Kidney capillary endothelial cell (primary cell): ENCODE measurements around the gene HBG1.
"Not testable (repeated sequence)": the region's sequence is repeated elsewhere in the genome, so short reads cannot be mapped to it uniquely, and the experiment has no call there.

Experiments
- DNase-seq: peaks from one replicate; pipeline ENCODE4 v3.0.0-alpha.2; 2018; ENCODE audit warnings: low spot score

The HBG1 gene

DNA sequence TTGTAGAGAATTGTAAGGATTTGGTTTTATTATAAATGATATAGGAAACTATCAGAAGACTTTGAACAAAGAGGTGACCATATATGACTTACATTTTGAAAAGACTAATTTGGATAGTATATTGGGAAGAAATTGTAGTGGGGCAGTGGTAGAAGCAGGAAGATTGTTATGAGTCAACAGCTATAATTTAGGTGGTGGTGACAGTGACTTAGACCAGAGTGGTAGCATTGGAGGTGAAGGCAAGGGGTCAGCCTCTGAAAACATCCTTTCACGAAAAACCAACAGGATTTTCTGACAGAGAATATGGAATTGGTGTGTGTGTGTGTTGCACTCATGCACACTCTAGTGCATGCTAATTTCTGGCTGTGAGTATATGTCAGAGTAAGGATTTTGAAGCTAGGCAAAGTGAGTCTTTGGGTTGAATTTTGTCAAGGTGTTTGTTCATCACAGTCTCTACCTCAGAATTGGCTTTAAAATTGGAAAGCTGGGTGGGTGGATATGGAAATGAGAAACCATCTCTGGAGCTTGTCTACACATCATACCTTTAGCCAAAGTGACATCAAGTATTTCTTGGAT lies 28.2 kb upstream of the HBG1 start:
- DNase-seq, result no peak

GRCh38 chr11:5276697-5277096 lies 27.0 kb upstream of the HBG1 start:
- no peak for DNase-seq

GRCh38 chr11:5275369-5276110 lies 25.9 kb upstream of the HBG1 start:
- no peak for DNase-seq

- DNase-seq, result no peak
Measured at GRCh38 chr11:5274395-5274794, 24.7 kb upstream of the HBG1 start.

DNA sequence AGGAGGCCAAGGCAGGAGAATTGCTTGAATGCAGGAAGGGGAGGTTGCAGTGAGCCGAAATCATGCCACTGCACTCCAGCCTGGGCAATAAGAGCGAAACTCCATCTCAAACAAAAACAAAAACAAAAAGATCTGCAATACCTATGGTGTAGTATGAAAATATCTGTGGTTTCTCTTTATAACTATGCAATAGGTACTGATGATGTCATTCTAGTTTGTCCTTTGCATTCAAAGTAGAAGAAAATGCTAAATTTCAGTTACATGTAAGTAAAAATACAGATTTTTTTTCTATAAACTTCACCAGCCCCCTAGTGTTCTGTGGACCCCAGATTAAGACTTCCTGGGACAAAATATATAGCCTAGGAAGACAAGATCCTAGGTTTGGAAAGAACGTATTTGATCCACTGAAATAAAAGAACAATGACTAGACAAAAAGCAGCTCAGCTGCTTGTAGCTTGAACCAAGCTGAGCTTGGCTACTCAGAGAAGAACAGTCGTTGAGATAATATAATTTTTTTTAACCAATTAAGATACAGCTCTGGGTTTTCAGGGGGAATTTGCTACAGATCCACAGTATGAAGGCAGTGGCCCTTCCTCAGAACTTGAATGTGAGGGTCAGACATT lies 22.8 kb upstream of the HBG1 start:
- DNase-seq, result no peak

DNA sequence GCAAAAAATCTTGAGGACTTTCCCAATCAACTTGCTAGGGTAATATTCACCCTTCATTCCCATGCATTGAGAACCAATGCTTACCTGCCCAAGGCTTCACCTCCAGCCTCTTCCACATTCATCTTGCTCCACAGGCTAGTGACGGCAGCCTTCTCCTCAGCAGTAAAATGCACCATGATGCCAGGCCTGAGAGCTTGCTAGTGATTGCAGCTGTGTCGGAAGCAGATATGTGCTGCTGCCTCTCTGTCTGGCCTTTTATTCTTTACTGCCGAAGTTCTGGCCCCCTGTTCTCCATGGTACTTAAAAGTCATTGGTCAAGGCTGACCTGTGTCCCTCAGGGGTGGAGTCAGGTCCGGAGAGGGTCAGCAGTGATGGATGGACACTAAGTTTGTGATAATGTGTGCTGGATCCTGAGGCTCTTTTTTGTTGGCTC lies 20.1 kb upstream of the HBG1 start, which contains the start of gene HBE1:
Gene HBE1 (minus strand): TSS at position 231 of the 433 bp plus-strand sequence. CDS start 55 bp downstream, at position 176.
- no peak for DNase-seq

- DNase-seq, result no peak
Measured at GRCh38 chr11:5267033-5267563, 17.4 kb upstream of the HBG1 start.

- DNase-seq, result no peak
Measured at GRCh38 chr11:5266609-5267008, 17.0 kb upstream of the HBG1 start.

DNA sequence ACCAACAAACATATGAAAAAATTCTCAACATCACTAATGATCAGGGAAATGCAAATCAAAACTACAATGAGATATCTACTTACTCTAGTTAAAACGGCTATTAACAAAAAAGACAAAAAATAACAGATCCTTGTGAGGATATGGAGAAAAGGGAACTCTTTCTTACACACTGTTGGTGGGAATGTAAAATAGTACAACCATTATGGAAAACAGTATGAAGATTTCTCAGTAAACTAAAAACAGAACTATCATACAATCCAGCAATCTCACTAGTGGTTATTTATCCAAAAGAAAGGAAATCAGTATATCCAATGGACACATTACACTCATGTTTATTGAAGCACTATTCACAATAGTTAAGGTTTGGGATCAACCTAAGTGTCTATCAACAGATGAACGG lies 16.2 kb upstream of the HBG1 start:
- no peak for DNase-seq

GRCh38 chr11:5258543-5259262 lies 9.0 kb upstream of the HBG1 start:
- no peak for DNase-seq

GRCh38 chr11:5257296-5257695 lies 7.6 kb upstream of the HBG1 start:
- DNase-seq, result no peak

- DNase-seq, result not testable (repeated sequence)
Measured at GRCh38 chr11:5254646-5255413, 5.2 kb upstream of the HBG1 start, which contains the start of gene HBG2. Gene HBG2, minus strand, starts transcription at chr11:5254781. Its CDS starts 53 bp downstream, at chr11:5254728.

DNA sequence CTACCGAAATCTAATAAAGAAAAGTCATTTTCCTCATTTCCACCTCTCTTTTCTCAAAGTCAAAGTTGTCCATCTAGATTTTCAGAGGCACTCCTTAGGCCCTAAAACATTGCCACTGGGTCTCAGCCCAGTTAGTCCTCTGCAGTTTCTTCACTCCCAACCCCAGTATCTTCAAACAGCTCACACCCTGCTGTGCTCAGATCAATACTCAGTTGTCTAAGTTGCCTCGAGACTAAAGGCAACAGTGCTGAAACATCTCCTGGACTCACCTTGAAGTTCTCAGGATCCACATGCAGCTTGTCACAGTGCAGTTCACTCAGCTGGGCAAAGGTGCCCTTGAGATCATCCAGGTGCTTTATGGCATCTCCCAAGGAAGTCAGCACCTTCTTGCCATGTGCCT lies 4.4 kb upstream of the HBG1 start:
- not testable (repeated sequence) for DNase-seq

GRCh38 chr11:5253440-5253839 lies 3.8 kb upstream of the HBG1 start:
- DNase-seq, result not testable (repeated sequence)

- DNase-seq, result no peak
Measured at GRCh38 chr11:5252919-5253265, 3.2 kb upstream of the HBG1 start.

DNA sequence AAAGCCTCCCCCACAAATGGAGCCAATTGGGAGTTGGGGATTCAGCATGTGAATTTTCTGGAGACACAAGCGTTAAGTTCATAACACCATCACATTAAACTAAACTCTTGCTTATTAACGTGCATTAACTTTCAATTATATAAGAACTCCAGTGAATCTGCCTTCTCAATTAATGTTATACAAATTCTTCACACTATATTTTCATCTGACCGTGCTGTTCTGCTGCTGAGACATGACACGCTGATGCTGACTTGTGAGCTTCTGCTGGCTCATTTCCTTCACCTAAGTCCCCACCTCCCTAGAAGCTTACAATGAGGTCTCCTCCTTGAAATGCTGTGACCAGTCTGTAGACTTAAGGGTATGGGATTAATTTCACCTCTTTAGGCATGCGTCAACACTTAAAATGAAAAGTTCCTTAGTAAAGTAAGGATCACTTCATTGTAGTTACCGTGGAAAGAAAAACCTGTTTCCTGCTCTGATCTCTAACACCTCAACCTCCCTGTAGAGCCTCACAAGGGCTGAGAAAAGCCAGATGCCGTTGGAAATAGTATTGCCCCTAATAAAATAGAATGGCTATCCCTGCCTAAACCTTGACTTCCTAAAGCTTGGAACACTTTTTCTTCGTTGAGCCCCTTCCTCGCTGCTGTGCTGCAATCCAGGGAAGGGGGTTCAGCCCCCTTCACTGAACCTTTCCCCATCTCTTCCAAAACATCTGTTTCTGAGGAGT lies 2.7 kb upstream of the HBG1 start:
- no peak for DNase-seq

GRCh38 chr11:5251746-5252145 lies 2.1 kb upstream of the HBG1 start:
- DNase-seq, result no peak

DNA sequence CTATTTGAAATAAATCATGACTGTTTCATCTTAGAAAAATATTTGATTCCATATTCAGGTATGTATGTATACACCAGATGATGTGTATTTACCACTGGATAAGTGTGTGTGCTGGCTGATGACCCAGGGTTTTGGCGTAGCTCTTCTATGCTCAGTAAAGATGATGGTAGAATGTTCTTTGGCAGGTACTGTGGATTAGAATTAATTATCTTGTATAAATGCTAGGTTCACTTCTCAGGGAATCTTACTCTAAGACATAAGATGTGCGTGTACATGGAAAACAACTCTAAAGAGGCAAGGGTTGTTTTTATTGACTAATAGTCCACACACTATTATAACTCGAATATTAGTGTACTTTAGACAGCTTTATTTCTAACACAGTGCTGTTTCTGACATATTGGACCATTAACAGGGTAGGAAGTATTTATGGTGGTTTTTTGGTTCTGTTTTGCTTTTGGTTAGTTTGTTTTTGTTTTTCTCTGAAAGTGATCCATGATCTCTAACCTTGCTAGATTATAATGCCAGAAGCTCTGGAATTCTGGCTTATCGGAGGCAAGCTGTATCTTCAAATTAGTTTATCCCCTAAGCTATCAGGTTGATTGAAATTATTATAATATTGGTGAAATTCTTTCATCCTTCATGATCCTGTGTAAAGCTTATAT lies 1.0 kb upstream of the HBG1 start:
- DNase-seq, result no peak

DNA sequence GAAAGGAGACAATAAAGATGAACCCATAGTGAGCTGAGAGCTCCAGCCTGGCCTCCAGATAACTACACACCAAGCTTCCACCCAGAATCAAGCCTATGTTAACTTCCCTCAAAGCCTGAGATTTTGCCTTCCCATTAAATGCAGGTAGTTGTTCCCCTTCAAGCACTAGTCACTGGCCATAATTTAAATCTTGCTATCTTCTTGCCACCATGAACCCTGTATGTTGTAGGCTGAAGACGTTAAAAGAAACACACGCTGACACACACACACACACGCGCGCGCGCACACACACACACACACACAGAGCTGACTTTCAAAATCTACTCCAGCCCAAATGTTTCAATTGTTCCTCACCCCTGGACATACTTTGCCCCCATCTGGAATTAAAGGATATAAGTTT lies 1.2 kb downstream of the HBG1 start:
- DNase-seq, result not testable (repeated sequence)

DNA sequence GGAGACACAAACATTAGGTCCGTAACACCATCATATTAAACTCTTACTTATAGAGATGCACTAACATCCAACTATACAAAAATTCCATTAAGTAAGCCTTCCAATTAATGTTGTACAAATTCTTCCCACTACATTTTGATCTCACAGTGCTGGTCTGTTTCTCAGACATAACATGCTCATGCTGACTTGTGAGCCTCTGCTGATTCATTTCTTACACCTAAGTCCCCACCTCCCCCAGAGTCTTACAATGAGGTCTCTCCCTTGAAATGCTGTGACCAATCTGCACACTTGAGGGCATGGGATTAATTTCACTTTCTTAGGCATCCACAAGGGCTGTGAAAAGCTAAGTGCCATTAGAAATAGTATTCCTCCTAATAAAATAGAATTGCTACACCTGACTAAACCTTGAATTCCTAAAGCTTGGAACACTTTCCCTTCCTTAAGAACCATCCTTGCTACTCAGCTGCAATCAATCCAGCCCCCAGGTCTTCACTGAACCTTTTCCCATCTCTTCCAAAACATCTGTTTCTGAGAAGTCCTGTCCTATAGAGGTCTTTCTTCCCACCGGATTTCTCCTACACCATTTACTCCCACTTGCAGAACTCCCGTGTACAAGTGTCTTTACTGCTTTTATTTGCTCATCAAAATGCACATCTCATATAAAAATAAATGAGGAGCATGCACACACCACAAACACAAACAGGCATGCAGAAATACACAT lies 2.0 kb downstream of the HBG1 start:
- no peak for DNase-seq
